Left renal cortex interstitium (tissue), 4 donors: ENCODE measurements around the gene ATP8B2. TPM values are rescaled to one million over a fixed set of nuclear protein-coding genes. Genes with fewer than 3 reads are reported as not detected.

Experiments
- DNase-seq, 4 donors: peaks; one replicate each; pipeline ENCODE4 v3.0.0-alpha.2; 2013; ENCODE audit warnings: low read depth in 4 of 4, low spot score in 2 of 4, missing footprints in 1 of 4
- polyA plus RNA-seq, 4 donors: library from polyadenylated mRNA; unstranded; fragments of 120-200 nt; gene quantifications; one replicate each; pipeline ENCODE4 v1.2.1, GENCODE V29; 2013; ENCODE audit not compliant: insufficient read length in 4 of 4

ATP8B2 gene
- polyA plus RNA-seq, 4 donors = 24.3 to 32.3 (median 28.0) TPM

DNA sequence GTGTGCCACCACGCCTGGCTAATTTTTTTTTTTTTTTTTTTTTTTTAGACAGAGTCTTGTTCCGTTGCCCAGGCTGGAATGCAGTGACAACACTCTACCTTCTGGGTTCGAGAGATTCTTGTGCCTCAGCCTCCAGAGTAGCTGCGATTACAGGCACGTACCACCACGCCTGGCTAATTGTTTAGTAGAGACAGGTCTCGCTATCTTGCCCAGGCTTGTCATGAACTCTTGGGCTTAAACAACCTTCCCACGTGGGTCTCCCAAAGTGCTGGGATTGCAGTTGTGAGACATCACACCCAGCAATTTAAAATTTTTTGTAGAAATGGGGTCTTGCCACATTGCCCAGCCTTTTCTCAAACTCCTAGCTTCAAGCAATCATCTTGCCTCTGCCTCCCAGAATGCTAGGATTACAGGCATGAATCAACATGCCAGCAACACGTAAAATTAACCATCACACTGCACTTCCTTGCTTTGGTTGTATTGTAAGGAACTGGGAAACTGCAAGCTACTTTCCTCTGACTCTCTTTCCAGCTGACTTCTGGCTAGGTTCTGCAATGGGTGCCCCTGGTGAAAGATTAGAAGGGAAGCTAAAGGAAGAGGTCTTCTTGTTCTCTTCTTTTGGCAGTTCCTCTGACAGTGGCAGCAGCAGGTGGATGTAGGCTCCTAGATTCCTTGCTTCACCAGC lies 65.9 kb downstream of the ATP8B2 start:
- DNase-seq = no peak

DNA sequence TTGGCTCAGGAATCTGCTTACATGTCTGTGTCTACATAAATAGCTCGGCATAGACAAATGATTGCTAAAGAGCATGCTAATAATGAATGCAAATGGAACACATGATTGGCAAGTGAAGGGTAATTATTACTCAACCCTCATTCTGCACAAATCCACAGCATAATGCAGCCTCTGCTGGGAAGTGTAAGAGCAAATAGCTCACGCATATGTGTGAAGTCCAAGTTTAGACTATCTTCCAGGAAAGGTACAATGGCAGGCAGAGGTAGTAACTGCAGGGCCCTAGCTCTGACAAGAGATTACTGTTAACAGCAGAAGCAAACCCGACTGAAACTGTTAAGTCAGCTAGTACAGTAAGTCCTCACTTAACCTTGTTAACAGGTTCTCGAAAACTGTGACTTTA lies 72.8 kb downstream of the ATP8B2 start:
- no peak for DNase-seq

DNA sequence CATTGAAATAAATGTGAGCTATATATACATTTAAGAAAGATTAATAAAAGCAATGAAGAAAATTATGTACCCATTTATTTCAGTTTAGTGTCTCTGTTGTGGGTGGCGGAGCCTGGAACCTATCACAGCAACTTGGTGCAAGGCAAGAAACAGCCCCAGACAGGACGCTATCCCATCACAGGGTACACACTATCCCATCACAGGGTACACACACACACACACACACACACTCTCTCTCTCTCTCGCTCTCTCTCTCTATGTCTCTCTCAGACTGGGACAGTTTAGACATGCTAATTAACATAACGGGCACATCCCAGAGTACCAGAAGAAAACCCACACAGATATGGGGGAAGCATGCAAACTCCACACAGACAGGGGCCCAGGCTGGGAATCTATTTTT lies 73.4 kb downstream of the ATP8B2 start:
- no peak for DNase-seq

GRCh38 chr1:154400381-154400801 lies 75.1 kb downstream of the ATP8B2 start:
- DNase-seq = no peak

Other genes starting within 250 kb of the ATP8B2 start
- under 1 TPM; 0.10 to 0.22 (median 0.13) TPM for gene NUP210L, start 170.5 kb upstream of the ATP8B2 start, polyA plus RNA-seq
- gene TPM3, start 133.4 kb upstream of the ATP8B2 start, polyA plus RNA-seq = 100 to 1,000 TPM; 249 to 292 (median 288) TPM
- gene CFAP141, start 119.2 kb upstream of the ATP8B2 start, polyA plus RNA-seq = not detected
- 100 to 1,000 TPM; 143 to 206 (median 185) TPM for gene UBAP2L, start 104.6 kb upstream of the ATP8B2 start, polyA plus RNA-seq
- 10 to 100 TPM; 76.9 to 85.2 (median 83.0) TPM for gene HAX1, start 52.9 kb upstream of the ATP8B2 start, polyA plus RNA-seq
- under 1 TPM in 2 of 4 donors, not detected in 2; 0.16 to 0.22 TPM for gene AQP10, start 4.4 kb upstream of the ATP8B2 start, polyA plus RNA-seq
- 1 to 10 TPM; 5.4 to 7.7 (median 6.0) TPM for gene IL6R, start 79.8 kb downstream of the ATP8B2 start, polyA plus RNA-seq
- gene TDRD10, start 176.7 kb downstream of the ATP8B2 start, polyA plus RNA-seq = 1 to 10 TPM; 1.1 to 2.0 (median 1.6) TPM
- gene SHE, start 176.9 kb downstream of the ATP8B2 start, polyA plus RNA-seq = 10 to 100 TPM in 2 of 4 donors, 1 to 10 TPM in 2; 9.2 to 12.6 (median 10.4) TPM
- 100 to 1,000 TPM; 104 to 119 (median 115) TPM for gene UBE2Q1, start 233.1 kb downstream of the ATP8B2 start, polyA plus RNA-seq
- gene CHRNB2, start 242.3 kb downstream of the ATP8B2 start, polyA plus RNA-seq = under 1 TPM; 0.37 to 0.67 (median 0.41) TPM